Testis (tissue), 2 donors: ENCODE data around the gene LRPAP1.
"Not testable (repeated sequence)": the region's sequence is repeated elsewhere in the genome, so short reads cannot be mapped to it uniquely, and the experiment has no call there.

Experiments used
- POLR2A ChIP-seq: fragments of 450-650 bp; IDR thresholded peaks from one replicate; pipeline ENCODE4 v1.6.1; 2017; ENCODE audit warnings: antibody characterized with exemption, mild to moderate bottlenecking, moderate library complexity
- TF ChIP-seq, protein P1 (sequence below), 3 experiments: fragments of 450-650 bp in 2 of 3; fragments of 200-600 bp in 1 of 3; sonication (generic) in 1 of 3; IDR thresholded peaks; one replicate each; pipeline ENCODE4 v1.5.1; 2016 to 2019; ENCODE audit warnings: antibody characterized with exemption in 3 of 3, mild to moderate bottlenecking in 2 of 3, moderate library complexity in 1 of 3

DNA sequence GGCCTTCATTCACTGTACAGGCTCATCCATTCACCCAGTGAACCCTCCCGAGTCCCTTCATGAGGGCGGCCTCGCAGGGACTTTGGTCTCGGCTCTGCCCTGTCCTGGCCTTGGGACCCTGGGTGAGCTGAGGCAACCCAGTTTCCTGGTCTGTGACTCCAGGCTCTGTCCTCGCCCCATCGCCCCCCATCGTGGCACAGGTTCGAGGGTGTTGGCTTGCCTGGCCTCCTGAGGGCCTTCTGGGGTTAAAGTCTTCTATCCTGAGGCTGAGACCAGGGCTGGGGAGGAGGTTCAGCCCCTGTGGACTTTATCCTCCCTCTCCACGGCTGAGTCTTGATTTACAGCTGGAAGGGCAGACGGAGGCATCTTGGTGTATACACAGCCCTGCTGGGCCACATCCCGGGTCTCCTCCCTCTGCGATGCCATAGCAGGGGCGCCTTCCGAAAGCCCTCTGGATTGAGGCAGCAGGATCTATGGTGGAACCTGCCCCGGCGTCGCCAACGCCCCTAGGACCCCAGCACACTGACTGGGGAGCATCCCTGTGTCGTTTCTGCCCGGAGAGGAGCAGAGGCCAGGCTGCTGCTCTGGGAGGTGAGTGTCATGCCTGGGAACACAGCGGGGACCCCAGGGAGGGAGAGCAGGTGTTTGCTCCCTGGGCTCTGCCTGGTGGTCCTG is 44.4 kb upstream of the LRPAP1 start:
- TF ChIP-seq, protein P1, sequence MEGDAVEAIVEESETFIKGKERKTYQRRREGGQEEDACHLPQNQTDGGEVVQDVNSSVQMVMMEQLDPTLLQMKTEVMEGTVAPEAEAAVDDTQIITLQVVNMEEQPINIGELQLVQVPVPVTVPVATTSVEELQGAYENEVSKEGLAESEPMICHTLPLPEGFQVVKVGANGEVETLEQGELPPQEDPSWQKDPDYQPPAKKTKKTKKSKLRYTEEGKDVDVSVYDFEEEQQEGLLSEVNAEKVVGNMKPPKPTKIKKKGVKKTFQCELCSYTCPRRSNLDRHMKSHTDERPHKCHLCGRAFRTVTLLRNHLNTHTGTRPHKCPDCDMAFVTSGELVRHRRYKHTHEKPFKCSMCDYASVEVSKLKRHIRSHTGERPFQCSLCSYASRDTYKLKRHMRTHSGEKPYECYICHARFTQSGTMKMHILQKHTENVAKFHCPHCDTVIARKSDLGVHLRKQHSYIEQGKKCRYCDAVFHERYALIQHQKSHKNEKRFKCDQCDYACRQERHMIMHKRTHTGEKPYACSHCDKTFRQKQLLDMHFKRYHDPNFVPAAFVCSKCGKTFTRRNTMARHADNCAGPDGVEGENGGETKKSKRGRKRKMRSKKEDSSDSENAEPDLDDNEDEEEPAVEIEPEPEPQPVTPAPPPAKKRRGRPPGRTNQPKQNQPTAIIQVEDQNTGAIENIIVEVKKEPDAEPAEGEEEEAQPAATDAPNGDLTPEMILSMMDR (IDR thresholded peaks at IDR 0.05), result not testable (repeated sequence)
- TF ChIP-seq POLR2A, result not testable (repeated sequence)
